Activated CD4-positive, alpha-beta T cell treated with anti-CD3 and anti-CD28 coated beads, Interleukin-2, Interleukin-6, amounts not matched to agents 100 ng/mL and 50 ng/mL, durations not matched to agents 16 hours and 8 hours (primary cell): Measurements from ENCODE around the gene KCTD12.

ENCODE experiments used
- DNase-seq: peaks from one replicate; pipeline ENCODE4 v3.0.0-alpha.2; 2020

KCTD12 gene

DNA sequence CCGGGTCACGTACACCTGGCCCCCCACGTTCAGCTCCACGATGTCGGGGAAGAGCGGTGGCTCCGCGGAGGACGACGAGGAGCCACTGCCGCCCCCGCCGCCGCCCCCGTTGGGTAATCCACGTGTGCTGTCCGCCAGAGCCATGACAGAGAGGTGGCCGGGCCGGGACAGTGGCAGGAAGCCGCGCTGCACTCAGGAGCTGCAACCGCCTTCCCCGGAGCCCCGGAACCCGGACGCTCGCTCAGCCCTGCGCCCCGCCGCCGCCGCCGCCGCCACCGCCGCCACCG, 257 bp downstream of the KCTD12 start:
- DNase-seq, result no peak

- peak; percentile 66 for DNase-seq
Measured at GRCh38 chr13:76885203-76886004, 801 bp downstream of the KCTD12 start.

GRCh38 chr13:76884907-76885202, 1.4 kb downstream of the KCTD12 start:
- no peak for DNase-seq

DNA sequence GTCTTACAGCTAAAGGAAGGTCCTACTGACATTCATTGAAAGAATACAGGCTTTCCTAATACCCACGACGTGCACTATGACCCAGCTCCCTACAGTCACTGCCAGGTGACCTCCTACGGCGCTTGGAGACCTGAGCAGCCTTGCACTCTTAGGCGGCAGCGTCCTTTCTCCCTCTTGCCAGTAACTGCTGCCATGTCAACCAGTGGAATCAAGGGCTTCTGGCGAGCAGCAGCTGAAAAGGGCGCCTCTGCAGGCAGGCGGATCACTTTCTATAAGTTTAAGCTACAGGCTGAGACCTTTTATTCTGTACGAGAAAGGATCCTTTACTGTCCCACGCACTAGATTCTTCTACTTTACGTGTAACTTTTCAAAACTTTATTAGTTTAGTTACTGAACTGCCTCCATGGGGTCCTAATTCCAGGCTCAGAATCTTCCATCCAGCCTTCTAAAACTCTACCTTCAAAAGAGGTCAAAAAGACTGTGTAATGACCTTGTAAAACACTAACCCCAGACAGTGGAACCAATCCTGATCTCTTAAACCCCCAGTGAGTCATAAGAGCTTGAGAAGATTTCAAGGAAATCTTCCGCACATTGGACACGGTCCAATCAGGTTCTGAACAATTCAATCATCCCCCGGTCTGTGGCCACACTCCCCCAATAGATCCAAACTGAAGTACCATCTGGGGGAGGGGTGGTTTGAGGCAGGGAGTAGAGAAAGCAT, 1.9 kb downstream of the KCTD12 start:
- peak; percentile 25 for DNase-seq

DNA sequence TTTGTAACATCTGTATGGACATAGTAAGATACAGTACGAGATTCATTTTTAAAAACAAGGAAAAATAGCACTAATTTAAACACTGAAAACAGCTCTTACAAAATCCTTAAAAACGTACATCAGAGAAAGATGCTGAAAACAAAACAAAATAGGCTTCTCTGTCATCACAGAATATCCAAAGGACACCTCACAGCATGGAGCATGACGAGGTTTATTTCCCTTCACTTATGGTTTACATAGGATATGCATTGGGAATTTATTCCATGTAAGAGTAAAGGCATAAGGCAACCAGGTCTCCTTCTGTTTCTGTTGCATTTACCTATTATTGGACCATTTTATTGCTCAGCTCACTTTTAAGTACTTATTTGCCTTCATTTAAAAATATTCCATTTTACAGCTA, 3.0 kb downstream of the KCTD12 start:
- no peak for DNase-seq

DNA sequence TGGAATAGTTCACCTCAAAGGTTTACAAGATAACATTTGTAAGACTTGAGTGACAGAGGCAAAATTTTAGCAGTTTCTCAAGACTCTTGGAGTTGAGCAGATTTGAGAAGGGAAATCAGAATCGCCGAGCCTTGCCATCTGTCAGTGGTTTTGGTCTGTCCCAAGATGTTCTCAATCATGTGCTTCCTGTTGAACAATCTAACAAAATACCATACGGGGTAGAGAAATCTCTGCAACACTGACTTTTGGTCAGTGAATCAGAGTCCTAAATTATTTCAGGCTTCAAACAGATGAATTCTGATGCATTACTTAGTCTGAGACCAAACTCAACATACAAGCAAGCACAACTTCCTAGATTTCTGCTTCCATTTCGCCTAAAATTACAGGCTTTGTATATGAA, 3.8 kb downstream of the KCTD12 start:
- DNase-seq, result peak; percentile 3

DNA sequence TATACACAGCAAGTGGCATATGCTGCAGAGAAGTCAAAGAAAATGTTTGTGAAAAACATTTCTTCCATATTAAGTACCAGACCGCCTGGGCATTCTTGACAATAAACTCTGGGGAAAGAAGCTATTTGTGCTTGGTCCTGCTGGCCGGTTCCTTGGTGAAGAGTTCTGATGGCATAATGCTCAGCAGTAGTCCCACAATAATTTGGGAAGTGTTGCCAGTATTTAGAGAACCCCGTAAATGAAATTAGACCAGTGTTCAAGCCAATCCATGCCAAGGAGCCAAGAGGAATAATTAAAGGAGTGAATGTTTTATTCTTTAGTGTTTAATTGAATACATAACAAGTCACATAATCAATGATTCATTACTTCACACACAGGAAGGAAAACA, 6.3 kb downstream of the KCTD12 start:
- no peak for DNase-seq

GRCh38 chr13:76879203-76879882, 6.9 kb downstream of the KCTD12 start:
- DNase-seq, result peak; percentile 83

DNA sequence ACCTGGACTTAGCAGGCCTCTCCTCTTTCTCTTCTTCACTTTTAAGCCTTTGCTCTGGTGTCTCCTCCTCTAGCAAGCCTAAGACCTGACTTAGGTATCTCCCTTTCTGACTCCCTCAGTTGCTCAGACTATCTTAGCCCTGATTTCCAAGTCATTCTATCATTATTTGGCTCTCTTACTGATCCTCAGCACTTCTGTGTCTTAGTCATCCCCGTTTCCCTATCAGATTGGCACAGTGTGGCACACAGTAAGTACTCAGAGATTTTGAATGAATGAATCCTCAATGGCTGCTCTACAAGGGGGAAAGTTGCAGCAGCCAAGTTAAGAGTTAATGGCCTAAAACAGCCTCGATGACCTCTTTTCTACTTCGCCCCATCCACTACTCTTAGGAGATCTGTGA, 8.2 kb downstream of the KCTD12 start:
- no peak for DNase-seq

- no peak for DNase-seq
Measured at GRCh38 chr13:76875271-76875815, 10.9 kb downstream of the KCTD12 start.

- DNase-seq, result no peak
Measured at GRCh38 chr13:76874479-76874878, 11.7 kb downstream of the KCTD12 start.

DNA sequence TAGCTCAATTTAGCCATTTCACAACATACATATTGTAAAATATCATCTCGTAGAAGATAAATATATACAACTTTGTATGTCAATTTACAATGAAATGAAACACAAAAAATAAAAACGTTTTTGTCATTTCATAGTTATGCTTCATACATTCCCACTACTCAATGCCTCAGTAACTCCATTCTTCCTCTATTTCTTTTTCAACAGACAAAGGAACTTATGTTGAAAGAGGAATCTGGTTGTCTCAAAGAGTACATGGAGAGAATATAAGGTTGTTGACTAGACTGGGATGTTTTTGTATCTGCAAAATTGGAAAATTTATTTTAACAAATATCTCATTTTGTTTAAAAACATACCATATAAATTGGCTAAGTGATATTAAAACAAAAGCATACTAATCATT, 12.8 kb downstream of the KCTD12 start:
- no peak for DNase-seq

- no peak for DNase-seq
Measured at GRCh38 chr13:76872675-76873074, 13.5 kb downstream of the KCTD12 start.

- DNase-seq, result no peak
Measured at GRCh38 chr13:76871432-76871831, 14.8 kb downstream of the KCTD12 start.

DNA sequence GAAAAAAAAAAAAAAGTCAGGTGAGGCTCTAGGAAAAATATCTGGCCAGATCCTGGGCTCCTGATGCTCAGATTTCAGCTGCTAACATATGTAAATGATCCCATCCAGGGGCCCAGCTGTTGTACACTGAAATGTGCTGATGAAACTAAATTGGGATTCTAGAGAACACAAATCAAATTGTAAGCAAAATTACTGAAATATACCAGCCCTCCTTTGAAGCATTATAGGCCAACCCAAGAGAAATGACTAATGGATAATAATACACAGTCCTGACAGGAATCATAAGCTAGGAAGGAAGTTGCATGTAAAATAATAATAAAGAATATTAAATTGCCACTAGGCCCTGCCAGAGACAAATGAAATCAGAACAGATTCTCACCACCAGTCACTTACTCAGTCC, 17.8 kb downstream of the KCTD12 start:
- DNase-seq, result no peak

DNA sequence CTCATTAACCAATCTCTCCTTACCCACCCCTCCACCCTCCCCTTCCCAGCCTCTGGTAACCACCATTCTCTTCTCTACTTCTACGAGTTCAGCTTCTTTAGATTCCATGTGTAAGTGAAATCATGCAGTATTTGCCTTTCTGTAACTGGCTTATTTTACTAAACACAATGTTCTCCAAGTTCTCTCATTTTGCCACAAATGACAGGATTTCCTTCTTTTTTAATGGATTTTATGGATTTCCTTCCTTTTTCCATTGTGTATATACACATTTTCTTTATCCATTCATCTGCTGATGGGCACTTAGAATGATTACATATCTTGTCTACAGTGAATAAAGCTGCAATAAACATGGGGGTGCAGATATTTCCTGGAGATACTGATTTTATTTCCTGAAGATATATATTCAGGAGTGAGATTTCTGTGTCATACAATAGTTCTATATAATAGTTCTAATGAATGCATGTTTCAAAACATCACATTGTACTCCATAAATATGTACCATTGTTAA, 20.2 kb downstream of the KCTD12 start:
- no peak for DNase-seq

GRCh38 chr13:76865109-76865508, 21.1 kb downstream of the KCTD12 start:
- DNase-seq, result no peak

GRCh38 chr13:76864259-76864658, 21.9 kb downstream of the KCTD12 start:
- DNase-seq, result no peak

DNA sequence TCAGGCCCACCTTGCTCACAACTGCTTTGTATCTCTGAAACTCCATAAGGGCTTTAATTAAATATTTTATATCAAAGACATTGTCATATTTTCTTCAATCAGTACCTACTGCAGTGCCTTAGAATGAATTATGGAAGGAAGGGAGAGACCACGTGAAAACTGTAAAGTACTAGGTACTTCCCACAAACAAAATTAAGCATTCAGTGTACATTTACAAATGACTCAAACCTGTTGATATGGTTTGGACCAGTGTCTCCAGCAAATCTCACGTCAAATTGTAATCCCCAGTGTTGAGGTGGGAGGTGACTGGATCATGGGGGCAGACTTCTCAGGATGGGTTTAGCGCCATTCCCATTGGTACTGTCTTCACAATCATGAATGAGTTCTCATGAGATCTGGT, 23.2 kb downstream of the KCTD12 start:
- DNase-seq, result no peak

DNA sequence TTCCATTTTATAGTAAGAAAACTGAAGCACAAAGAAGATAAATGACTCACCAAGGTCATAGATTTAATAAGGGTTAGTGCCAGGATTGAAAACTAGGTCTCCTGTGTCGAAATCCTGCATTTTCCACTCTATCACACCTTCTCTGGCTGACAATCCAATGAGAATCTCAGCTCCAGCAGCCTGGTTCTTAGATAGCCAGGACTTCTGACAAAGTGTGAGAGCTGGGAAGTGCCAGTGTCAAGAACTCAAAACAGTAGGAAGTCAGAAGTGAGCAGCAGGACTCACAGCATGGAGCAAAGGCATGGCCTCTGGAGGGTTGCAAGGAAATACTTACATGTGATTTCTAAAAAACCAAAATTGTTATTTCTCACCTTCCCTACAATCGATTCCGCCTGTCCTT, 24.3 kb downstream of the KCTD12 start:
- DNase-seq, result no peak

DNA sequence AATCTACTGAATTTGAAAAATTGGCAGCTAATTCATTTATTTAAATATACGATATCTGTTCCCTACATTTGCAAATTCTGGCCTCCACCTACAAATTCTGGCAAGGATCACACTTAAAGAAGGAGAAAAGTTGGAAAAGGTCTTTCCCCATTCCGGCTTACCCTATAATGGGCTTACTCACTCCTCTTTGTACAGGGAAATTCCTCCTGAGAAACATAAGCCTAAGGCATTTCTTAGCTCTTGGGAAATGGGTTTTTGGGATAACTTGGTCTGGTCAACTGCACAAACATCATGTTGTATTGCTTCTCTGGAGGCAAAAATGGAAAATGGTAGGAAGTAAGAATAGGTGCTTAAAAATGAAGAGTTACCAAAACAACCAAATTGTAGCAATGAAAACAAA, 25.5 kb downstream of the KCTD12 start:
- DNase-seq, result no peak

GRCh38 chr13:76854894-76855293, 31.3 kb downstream of the KCTD12 start:
- no peak for DNase-seq

- no peak for DNase-seq
Measured at GRCh38 chr13:76853921-76854608, 32.1 kb downstream of the KCTD12 start.
